Spleen (tissue), 7 donors: ENCODE data around the gene DTNA.

ENCODE experiments used
- POLR2A ChIP-seq, 3 donors: fragments of 450-650 bp; IDR thresholded peaks; one replicate each; pipeline ENCODE4 v1.5.1; 2017; ENCODE audit warnings: antibody characterized with exemption in 3 of 3, mild to moderate bottlenecking in 1 of 3
- TF ChIP-seq, protein P1 (sequence below), 11 experiments: fragments of 200-600 bp in 7 of 11; fragments of 450-650 bp in 4 of 11; sonication (generic) in 4 of 11; IDR thresholded peaks in 8 of 11; conservative IDR thresholded peaks in 3 of 11; 1 replicate in 7 of 11; 2 replicates in 4 of 11; pipeline versions ENCODE4 v1.4.0 to v1.8.0; 2016 to 2021; ENCODE audit warnings: antibody characterized with exemption in 11 of 11, inconsistent platforms in 4 of 11, mild to moderate bottlenecking in 1 of 11
- donor health status: DM: no; HTN: no; CAD: no; lungs with moderate emphysema.
- donor health status: DM: no; HTN: no; CAD: no.
- donor health status: DM: no; HTN: no; CAD: no.

DNA sequence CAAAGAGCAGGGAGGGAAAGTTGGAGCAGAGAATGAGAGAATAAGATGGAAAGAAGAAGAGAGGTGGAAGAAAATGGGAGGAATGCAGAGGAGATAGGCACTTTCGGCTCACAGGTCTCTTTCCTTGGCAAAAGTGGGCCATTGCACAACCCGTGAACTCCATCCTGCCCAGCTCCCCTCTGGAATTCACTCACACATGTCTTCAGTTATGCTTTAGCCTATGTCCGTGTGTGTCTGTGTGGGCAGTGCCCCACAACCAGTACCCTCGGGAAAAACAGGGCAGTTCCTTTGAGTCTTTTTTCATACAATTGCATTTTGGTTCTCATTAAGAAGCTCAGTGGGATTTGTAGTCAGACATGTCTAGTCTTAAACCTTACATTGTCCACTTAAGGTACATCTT, 34.5 kb downstream of the DTNA start:
- TF ChIP-seq, protein P1, sequence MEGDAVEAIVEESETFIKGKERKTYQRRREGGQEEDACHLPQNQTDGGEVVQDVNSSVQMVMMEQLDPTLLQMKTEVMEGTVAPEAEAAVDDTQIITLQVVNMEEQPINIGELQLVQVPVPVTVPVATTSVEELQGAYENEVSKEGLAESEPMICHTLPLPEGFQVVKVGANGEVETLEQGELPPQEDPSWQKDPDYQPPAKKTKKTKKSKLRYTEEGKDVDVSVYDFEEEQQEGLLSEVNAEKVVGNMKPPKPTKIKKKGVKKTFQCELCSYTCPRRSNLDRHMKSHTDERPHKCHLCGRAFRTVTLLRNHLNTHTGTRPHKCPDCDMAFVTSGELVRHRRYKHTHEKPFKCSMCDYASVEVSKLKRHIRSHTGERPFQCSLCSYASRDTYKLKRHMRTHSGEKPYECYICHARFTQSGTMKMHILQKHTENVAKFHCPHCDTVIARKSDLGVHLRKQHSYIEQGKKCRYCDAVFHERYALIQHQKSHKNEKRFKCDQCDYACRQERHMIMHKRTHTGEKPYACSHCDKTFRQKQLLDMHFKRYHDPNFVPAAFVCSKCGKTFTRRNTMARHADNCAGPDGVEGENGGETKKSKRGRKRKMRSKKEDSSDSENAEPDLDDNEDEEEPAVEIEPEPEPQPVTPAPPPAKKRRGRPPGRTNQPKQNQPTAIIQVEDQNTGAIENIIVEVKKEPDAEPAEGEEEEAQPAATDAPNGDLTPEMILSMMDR (IDR thresholded peaks at IDR 0.05 in 8 of 11, conservative IDR thresholded peaks at IDR 0.05 in 3 of 11): no peak
- TF ChIP-seq POLR2A (IDR thresholded peaks at IDR 0.05): no peak
